K562 (cell line): ENCODE measurements around the gene SLC35G6. TPM values are rescaled to one million over a fixed set of nuclear protein-coding genes. Genes with fewer than 3 reads are reported as not detected.
A peak's percentile ranks its signal among the peaks of the same experiment; 100 is the strongest.

ENCODE experiments used
- ARNT ChIP-seq, 2 experiments: fragments of 450-650 bp; IDR thresholded peaks; 2 replicates each; pipeline ENCODE4 v1.6.1; 2016; ENCODE audit warnings: mild to moderate bottlenecking in 1 of 2
- ATF7 ChIP-seq: fragments of 450-650 bp; IDR thresholded peaks from 2 replicates; pipeline ENCODE4 v1.7.1; 2014; ENCODE audit warnings: mild to moderate bottlenecking, moderate library complexity
- BMI1 ChIP-seq: fragments of 150-350 bp; IDR thresholded peaks from 2 replicates; pipeline ENCODE4 v1.6.1; 2014; ENCODE audit warnings: low read length
- BRD9 ChIP-seq: fragments of 450-650 bp; IDR thresholded peaks from 2 replicates; pipeline ENCODE4 v1.6.1; 2018; ENCODE audit warnings: low read depth; ENCODE audit not compliant: partially characterized antibody
- DACH1 ChIP-seq: fragments of 450-650 bp; IDR thresholded peaks from 2 replicates; pipeline ENCODE4 v1.6.1; 2018; ENCODE audit not compliant: partially characterized antibody
- EHMT2 ChIP-seq: fragments of 450-650 bp; IDR thresholded peaks from 2 replicates; pipeline ENCODE4 v1.6.1; 2018; ENCODE audit warnings: antibody characterized with exemption
- GTF2F1 ChIP-seq: IDR thresholded peaks from 2 replicates; pipeline ENCODE4 v1.6.1; 2011; ENCODE audit warnings: low read depth, low read length, improper control_type of control experiment
- IRF1 ChIP-seq: sonication (generic); formaldehyde crosslinking; IDR thresholded peaks from 2 replicates; pipeline ENCODE4 v1.8.0; 2022; ENCODE audit warnings: missing genetic modification reagents, mild to moderate bottlenecking, borderline replicate concordance
- JUNB ChIP-seq: fragments of 450-650 bp; formaldehyde crosslinking; conservative IDR thresholded peaks from 2 replicates; pipeline ENCODE4 v1.4.0; 2020; ENCODE audit warnings: mild to moderate bottlenecking
- MAZ ChIP-seq, 2 experiments: fragments of 450-650 bp in 1 of 2; sonication (generic) in 1 of 2; formaldehyde crosslinking; IDR thresholded peaks in 1 of 2; conservative IDR thresholded peaks in 1 of 2; 2 replicates each; pipeline versions ENCODE4 v1.4.0 to v1.5.0; 2020; ENCODE audit warnings: mild to moderate bottlenecking in 1 of 2, missing genetic modification reagents in 1 of 2
- MTA3 ChIP-seq: fragments of 450-650 bp; formaldehyde crosslinking; IDR thresholded peaks from 2 replicates; pipeline ENCODE4 v1.6.1; 2017; ENCODE audit warnings: mild to moderate bottlenecking, borderline replicate concordance
- MYC ChIP-seq, 2 experiments: fragments of 250-450 bp in 1 of 2; sonication (Bioruptor Pico) in 1 of 2; IDR thresholded peaks; 2 replicates each; pipeline versions ENCODE4 v1.5.1 to v1.6.1; 2012 to 2021; ENCODE audit warnings: low read depth in 2 of 2, borderline replicate concordance in 1 of 2, improper control_type of control experiment in 1 of 2, low read length in 1 of 2, mild to moderate bottlenecking in 1 of 2, moderate library complexity in 1 of 2
- NEUROD1 ChIP-seq: fragments of 150-350 bp; IDR thresholded peaks from 2 replicates; pipeline ENCODE4 v1.6.1; 2014; ENCODE audit warnings: borderline replicate concordance, low read length, low read depth; ENCODE audit not compliant: partially characterized antibody
- POLR2A ChIP-seq: fragments of 450-650 bp; conservative IDR thresholded peaks from 2 replicates; pipeline ENCODE4 v1.6.1; 2016
- PTTG1 ChIP-seq: fragments of 450-650 bp; IDR thresholded peaks from 2 replicates; pipeline ENCODE4 v1.6.1; 2016; ENCODE audit warnings: low read depth, mild to moderate bottlenecking, missing genetic modification characterization, missing compliant biosample characterization
- RAD51 ChIP-seq: fragments of 450-650 bp; IDR thresholded peaks from 2 replicates; pipeline ENCODE4 v1.7.1; 2016; ENCODE audit warnings: low read depth, mild to moderate bottlenecking, borderline replicate concordance
- SOX6 ChIP-seq: fragments of 450-650 bp; IDR thresholded peaks from 2 replicates; pipeline ENCODE4 v1.6.1; 2014; ENCODE audit warnings: mild to moderate bottlenecking
- TAF7 ChIP-seq: fragments of 450-650 bp; IDR thresholded peaks from 2 replicates; pipeline ENCODE4 v1.6.1; 2016; ENCODE audit warnings: missing genetic modification characterization, missing compliant biosample characterization
- TCFL5 ChIP-seq: fragments of 250-450 bp; sonication (Bioruptor Pico); conservative IDR thresholded peaks from 2 replicates; pipeline ENCODE4 v1.6.1; 2021; ENCODE audit warnings: mild to moderate bottlenecking, moderate library complexity, matching md5 sums
- TEAD1 ChIP-seq, 2 experiments: fragments of 450-650 bp in 1 of 2; sonication (generic) in 1 of 2; formaldehyde crosslinking; IDR thresholded peaks; 2 replicates each; pipeline versions ENCODE4 v1.4.0 to v1.8.0; 2020 to 2022; ENCODE audit warnings: mild to moderate bottlenecking in 2 of 2, missing genetic modification reagents in 1 of 2
- XRCC3 ChIP-seq: fragments of 450-650 bp; IDR thresholded peaks from 2 replicates; pipeline ENCODE4 v1.6.1; 2017; ENCODE audit warnings: mild to moderate bottlenecking, moderate library complexity
- XRCC5 ChIP-seq: fragments of 200-400 bp; formaldehyde crosslinking; IDR thresholded peaks from 2 replicates; pipeline ENCODE4 v1.6.1; 2017; ENCODE audit warnings: low read depth, mild to moderate bottlenecking, low read length
- ZBTB12 ChIP-seq: fragments of 250-450 bp; sonication (Bioruptor Pico); IDR thresholded peaks from 2 replicates; pipeline ENCODE4 v1.4.0; 2020
- ZNF766 ChIP-seq: fragments of 200-800 bp; sonication (Bioruptor generic); conservative IDR thresholded peaks from 2 replicates; pipeline ENCODE4 v1.6.1; 2016; ENCODE audit warnings: missing genetic modification characterization, missing compliant biosample characterization
- polyA plus RNA-seq, 8 experiments: library from polyadenylated mRNA; depleted of rRNA in 4 of 8; stranded (reverse) in 5 of 8; unstranded in 3 of 8; fragments of >200 nt; fragmentation: Nextera tagmentation in 2 of 8; fragmentation: Illumina TruSeq in 1 of 8; extraction: Ambion mirVana in 2 of 8; extraction: Trizol in 1 of 8; gene quantifications; 2 replicates each; pipeline versions ENCODE4 v1.2.1 to v1.2.3, GENCODE V29; 2011 to 2014; ENCODE audit warnings: inconsistent platforms in 1 of 8, missing spikeins in 1 of 8
- total RNA-seq, 7 experiments: library from RNA; depleted of rRNA in 6 of 7; stranded (reverse); fragments of >200 nt in 6 of 7; fragmentation: Illumina TruSeq in 2 of 7; extraction: Trizol in 2 of 7; gene quantifications; 2 replicates each; pipeline versions ENCODE4 v1.2.1 to v1.2.3, GENCODE V29; 2011 to 2021; ENCODE audit warnings: low replicate concordance in 1 of 7
- TF ChIP-seq, protein P1 (sequence below): fragments of 450-650 bp; conservative IDR thresholded peaks from 2 replicates; pipeline ENCODE4 v1.6.1; 2016; ENCODE audit warnings: missing genetic modification characterization, low read depth, mild to moderate bottlenecking, missing compliant biosample characterization, moderate library complexity
- TF ChIP-seq, protein P2 (sequence below): fragments of 250-450 bp; sonication (Bioruptor Pico); IDR thresholded peaks from 2 replicates; pipeline ENCODE4 v1.8.0; 2022; ENCODE audit warnings: moderate library complexity, mild to moderate bottlenecking, inconsistent platforms

Gene SLC35G6
- total and polyA plus RNA-seq, 9 of the 15 experiments (the other 6 are each of a cell fraction or from before 2014, with no cell fraction given), result not detected

DNA sequence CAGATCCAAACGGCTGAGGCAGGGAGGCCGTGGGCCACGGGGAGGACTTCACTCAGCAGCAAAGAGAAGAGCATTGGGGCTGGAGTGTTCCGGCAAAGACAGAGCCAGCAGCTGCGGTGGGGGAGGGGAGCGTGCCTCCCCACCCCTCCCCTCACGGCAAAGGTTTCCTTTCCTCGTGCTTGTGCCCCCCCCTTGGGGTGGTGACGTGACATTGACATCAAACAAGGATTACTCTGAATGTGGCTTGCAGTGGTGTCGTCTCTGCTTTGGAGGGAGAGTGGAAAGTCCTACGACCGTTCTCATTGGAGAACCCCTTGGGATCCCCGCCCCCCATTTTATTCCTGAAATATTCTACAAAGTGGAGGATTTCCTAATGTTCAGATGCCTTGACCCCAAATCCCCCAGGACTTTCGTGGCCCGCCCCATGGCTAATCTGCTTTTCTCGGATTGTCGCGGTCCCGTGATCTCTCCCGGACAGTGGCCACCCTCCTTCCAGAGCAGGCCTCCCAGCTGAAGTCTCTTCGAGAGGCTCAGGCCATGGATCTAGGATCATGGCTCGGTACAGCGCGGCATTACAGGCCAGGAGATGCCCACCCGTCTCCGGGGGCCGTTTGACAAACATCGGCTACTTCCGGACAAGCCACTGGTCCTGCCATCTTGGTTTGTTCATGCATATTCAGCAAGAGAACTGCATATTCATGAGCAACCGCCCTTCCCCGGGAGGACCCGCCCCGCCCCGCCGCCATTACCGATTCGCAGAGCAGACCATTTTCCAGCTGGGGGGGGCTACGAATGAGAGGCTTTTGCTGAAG is 2.2 kb downstream of the SLC35G6 start (continued):
- TF ChIP-seq, protein P1, sequence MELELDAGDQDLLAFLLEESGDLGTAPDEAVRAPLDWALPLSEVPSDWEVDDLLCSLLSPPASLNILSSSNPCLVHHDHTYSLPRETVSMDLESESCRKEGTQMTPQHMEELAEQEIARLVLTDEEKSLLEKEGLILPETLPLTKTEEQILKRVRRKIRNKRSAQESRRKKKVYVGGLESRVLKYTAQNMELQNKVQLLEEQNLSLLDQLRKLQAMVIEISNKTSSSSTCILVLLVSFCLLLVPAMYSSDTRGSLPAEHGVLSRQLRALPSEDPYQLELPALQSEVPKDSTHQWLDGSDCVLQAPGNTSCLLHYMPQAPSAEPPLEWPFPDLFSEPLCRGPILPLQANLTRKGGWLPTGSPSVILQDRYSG (tag), result no peak
- peak; percentile 87 for TF ChIP-seq MYC (IDR thresholded peaks at IDR 0.05; ENCODE audit: low read depth, low read length)
- TF ChIP-seq MYC (CRISPR knock-in tag; IDR thresholded peaks at IDR 0.05; ENCODE audit: borderline replicate concordance, low read depth), result no peak
- TF ChIP-seq ZBTB12 (CRISPR knock-in tag), result peak; percentile 70
- TF ChIP-seq TAF7 (tag), result peak; percentile 76; the same call in 1 of the 2 replicates
- 0 out of 2 replicates have a peak, but pooled peaks have one; percentile 25 for TF ChIP-seq XRCC5
- TF ChIP-seq ARNT (IDR thresholded peaks at IDR 0.05), result peak in 1 of 2 experiments; percentile 45; a peak in 1 of 4 replicates
- no peak for TF ChIP-seq GTF2F1
- peak; percentile 95 to 96 for TF ChIP-seq MAZ (CRISPR knock-in tag; conservative IDR thresholded peaks at IDR 0.05 in 1 of 2, IDR thresholded peaks at IDR 0.05 in 1 of 2)
- TF ChIP-seq IRF1 (CRISPR knock-in tag), result no peak
- no peak for TF ChIP-seq EHMT2
- peak in 1 of 2 experiments; percentile 26; a peak in 1 of 4 replicates for TF ChIP-seq TEAD1 (CRISPR knock-in tag; IDR thresholded peaks at IDR 0.05)
- peak; percentile 49; the same call in 1 of the 2 replicates for TF ChIP-seq SOX6
- TF ChIP-seq POLR2A, result peak; percentile 8
- peak; percentile 82 for TF ChIP-seq BRD9
- TF ChIP-seq PTTG1 (tag), result no peak
- no peak for TF ChIP-seq TCFL5 (CRISPR knock-in tag)
- TF ChIP-seq ZNF766, result no peak; the same call in 1 of the 2 replicates
- TF ChIP-seq XRCC3, result no peak
- no peak for TF ChIP-seq JUNB (CRISPR knock-in tag)
- TF ChIP-seq RAD51, result no peak
- TF ChIP-seq, protein P2, sequence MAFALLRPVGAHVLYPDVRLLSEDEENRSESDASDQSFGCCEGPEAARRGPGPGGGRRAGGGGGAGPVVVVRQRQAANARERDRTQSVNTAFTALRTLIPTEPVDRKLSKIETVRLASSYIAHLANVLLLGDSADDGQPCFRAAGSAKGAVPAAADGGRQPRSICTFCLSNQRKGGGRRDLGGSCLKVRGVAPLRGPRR, result no peak
- TF ChIP-seq NEUROD1, result peak; percentile 12
- 0 out of 2 replicates have a peak, but pooled peaks have one; percentile 37 for TF ChIP-seq MTA3
- peak; percentile 34 for TF ChIP-seq ATF7
- TF ChIP-seq BMI1, result no peak
- peak; percentile 32 for TF ChIP-seq DACH1
